Cerebellar cortex (tissue), 1 donor: ENCODE data around the gene ZRANB1.
A peak's percentile ranks its signal among the peaks of the same experiment; 100 is the strongest.
"Not testable (repeated sequence)": the region's sequence is repeated elsewhere in the genome, so short reads cannot be mapped to it uniquely, and the experiment has no call there.

Experiments used
- DNase-seq: peaks from one replicate; pipeline ENCODE4 v3.0.0-alpha.2; 2015; ENCODE audit warnings: low spot score

ZRANB1 gene

DNA sequence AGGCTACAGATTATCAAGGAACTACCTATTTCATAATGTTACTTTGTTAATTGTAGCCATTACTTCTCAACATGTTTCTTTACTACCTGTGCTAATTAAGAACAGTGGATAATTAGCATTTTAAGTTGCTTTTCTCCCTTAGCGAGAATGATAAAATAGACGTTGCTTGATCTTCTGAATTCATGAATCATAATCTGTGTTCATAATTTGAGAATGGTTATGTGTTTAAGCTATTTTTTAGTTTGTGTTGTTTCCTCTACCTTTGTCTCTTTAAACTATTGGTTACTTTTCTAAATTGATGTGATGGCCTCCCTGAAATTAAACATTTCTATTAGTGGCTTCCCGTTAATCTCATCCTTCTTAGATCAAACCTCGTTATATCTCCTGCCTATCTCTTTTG lies at the start of gene ZRANB1:
Gene ZRANB1, plus strand, starts transcription at position 301 of the 400 bp plus-strand sequence. CDS start 371 bp downstream, outside the sequence.
- no peak for DNase-seq

DNA sequence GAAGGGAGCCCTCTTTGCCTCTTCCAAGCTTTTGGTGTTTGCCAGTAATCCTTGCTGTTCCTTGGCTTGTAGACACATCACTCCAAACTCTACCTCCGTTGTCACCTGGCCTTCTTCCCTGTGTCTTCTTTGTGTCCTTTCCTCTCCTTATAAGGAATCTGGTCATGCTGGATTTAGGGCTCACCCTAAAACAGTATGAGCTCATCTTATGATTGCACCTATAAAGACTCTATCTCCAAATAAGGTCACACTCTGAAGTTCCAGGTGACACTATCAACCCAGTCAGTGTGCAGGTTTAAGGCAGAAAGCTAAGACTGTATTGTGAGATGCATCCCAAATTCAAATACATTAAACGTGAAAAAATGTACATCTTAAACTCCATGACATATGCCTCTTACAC lies 49.0 kb upstream of the ZRANB1 start:
- no peak for DNase-seq

DNA sequence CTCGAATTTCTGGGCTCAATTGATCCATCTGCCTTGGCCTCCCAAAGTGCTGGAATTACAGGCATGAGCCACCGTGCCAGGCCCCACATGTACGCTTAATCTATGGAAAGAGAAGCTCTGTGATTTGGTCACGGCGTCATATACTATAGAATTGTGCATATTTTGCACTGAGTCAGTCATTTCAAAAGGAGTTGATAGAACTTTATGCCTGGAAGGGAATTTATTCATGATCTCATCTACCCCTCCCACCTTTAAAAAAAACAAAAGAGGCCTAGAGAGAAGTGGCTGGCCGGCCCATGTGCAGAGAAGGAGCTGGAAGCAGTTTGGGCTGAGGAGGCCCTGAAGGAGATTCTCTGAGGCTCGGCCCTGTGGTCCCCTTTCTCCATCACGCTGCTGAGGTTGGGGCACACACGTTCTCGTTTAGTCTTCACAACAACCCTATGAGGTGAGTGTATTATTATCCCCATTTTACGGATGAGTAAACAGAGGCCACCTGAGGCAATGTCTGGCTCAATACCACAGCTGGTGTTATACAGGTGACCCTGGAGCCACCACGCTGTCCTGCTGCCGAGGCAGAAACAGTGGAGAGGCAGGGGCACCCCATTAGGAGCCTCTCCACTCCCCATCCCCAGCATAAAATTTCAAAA lies 47.2 kb upstream of the ZRANB1 start:
- no peak for DNase-seq

DNA sequence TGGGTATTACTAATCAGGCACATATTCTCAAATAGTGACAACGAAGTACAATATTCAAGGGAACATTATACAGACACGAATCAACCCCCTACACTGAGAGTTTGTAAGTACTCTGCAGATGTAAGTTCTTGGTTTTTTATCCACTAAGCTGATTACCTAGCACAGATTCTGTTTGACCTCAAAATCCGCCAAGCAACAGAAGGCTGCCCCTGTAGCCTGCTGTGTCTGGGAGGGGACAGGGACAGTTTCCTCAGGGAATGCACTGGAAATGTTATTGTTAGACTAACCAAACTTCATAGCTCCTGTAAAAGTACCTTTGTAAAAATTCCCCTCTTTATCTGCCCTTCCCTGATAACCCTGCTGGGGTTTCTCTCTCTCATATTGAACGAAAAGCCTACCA lies 45.2 kb upstream of the ZRANB1 start:
- peak; percentile 65 for DNase-seq

DNA sequence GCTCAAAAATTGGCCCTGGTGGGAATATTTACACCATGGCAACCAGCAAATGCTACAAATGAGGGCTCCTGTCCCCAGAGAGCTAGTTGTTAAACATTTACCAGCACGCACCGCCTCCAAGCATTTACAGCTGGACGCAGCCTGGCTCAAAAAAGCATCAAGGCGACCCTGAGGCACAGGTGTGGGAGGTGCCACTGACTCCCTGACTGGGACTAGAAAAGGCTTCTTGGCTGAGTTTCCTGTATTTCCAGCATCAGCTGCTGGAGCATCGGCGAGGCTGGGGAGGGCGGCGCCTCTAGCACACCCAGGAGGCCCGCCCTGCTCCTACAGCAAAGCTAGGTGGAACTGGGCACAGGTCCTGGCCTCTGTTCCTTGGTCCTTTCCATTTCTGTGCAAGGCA lies 43.5 kb upstream of the ZRANB1 start:
- no peak for DNase-seq

DNA sequence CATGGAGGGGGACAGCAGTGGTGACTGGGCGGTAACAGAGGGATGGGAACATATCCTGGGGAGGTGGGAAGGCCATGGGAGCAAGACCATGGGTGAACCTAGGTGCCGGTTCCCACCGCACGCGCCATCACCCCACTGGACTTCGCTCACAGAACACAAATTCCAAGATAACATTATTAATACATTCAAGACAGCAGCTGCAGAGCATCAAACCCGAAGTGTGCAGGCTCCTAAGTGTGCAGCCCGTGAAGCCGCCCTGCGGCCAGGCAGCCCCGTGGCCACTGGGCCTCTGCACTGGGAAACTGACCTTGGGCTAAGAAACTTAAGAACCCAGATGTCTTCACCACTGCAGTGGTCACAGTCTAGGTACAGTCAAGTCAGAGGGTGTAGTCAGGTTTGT lies 42.8 kb upstream of the ZRANB1 start:
- DNase-seq = no peak

DNA sequence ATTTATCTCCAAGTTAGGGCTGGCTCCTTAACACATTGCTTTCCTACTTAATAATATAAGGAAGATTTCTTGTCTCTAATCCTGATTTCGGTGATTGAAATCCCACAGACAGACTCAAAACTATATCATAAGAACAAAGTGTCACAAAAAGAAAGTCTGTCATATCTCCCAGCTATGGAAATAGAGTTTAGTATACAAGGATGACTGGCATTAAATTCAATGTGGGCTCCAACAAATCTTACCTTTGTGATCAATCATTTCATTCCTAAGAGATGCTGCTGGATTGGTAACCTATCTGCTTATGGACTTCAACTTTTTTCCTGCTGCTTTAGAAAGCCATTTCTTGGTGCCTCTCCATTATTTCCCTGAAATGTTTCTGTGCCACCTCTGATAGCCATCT lies 39.5 kb upstream of the ZRANB1 start:
- DNase-seq = no peak

DNA sequence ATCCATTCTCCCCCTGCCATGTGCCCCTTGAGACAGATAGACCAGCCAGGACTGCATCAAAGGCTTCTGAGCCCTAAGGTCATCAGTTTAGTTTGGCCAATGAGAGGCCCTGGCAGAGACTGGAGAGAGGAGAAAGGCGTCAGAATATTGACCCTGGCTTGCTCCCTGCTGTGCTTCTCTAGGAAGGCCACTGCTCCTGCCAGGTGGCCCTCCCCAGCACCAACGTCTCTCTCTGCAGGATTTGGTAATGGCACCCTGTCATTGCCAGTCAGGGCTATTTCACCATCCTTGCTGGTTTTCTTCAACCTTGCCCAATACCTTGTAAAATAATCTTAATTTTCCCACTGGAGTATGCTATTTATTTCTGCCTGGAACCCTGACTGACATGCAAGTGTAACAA lies 38.8 kb upstream of the ZRANB1 start:
- no peak for DNase-seq

DNA sequence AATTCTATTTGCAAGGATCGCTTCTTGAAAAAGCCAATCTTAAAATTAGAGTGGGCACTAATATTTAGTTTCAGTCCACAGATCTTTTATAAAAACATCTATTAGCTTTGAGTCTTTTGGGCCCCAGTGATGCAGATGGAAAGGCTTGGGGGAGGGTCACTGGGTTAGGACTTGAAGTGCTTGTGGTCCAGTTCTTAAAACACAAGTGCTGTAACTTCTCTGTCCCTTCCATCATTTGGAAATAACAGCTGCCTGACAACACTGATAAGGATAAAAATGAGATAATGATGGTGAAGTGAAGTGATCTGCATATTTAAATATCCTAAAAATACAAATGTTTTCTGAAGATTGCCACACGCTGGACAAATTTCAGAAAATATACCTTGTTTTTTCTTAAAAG lies 37.1 kb upstream of the ZRANB1 start:
- no peak for DNase-seq

DNA sequence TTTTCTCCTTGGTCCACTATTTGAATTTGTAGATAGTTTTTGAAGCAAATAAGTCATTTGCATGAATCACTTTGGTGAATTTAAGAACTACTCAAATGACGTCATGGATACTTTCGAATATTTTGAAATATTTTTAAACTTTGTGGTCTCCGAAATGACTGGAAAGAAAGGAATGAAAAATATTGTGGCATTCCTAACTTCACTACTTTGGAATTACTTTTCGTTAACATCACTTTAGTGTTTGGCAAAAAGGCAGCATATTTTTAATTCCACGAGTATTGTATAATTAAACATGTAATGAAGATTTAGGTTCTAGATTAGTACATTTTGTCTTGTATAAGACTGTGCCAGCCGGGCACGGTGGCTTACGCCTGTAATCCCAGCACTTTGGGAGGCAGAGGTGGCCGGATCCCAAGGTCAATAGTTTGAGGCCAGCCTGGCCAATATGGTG lies 35.3 kb upstream of the ZRANB1 start:
- no peak for DNase-seq

DNA sequence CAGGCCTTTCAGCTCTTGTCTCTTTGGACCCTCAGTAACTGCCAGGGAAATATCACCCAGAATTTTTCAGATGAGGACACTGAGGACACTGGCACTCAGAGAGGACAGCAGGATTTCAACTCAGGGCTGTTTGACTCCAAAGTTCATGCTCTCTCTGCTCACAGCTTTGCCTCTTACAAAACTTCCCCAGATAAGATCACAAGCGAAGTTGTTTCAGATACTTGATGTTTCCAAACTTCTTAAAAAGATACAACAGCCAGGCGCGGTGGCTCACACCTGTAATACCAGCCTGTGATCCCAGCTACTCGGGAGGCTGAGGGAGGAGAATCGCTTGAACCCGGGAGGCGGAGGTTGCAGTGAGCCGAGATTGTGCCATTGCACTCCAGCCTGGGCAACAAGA lies 32.4 kb upstream of the ZRANB1 start:
- DNase-seq = no peak

DNA sequence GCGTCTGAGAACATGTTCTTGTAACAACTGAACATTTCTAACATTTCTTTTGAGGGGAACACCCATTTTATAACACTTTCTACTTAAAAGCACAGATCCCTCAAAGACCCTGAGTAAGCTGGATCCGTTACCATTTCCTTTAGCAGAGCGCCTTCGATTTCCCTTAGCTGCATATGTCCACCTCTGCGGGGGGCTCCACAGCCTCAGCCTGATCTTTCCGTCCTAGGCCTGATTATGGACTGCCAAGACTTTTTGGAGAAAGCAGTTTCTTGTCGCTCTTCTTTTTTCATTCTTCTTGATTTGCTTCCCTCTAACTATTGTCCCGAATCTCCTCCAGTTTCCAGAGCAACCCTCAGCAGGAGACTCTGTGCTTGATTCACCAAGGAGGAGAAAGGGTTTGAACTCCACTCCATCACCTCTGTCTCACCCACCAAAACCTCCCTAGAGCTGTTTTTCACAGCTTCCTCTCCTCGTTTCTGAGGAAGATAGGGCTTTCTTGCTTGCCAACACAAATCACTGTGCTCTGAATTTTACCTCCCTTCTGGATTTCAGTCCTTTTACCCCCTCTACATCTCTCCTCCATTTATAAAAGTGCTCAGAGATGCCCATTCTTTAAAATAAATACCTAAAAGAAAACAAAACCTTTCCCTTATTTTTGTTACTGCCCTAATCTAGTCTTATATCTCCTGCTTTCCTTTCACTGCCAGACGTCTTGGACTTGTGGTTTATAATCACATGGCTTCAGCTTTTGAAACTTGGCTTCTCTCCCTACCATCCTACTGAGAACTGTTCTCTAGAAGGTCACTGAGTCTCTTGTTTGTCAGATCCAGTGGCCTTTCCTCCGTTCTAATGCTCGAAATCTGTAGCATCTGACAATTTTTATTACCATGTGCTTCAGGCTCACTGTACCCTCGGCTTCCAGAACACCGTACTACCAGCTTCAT lies 30.5 kb upstream of the ZRANB1 start:
- DNase-seq = peak; percentile 81

DNA sequence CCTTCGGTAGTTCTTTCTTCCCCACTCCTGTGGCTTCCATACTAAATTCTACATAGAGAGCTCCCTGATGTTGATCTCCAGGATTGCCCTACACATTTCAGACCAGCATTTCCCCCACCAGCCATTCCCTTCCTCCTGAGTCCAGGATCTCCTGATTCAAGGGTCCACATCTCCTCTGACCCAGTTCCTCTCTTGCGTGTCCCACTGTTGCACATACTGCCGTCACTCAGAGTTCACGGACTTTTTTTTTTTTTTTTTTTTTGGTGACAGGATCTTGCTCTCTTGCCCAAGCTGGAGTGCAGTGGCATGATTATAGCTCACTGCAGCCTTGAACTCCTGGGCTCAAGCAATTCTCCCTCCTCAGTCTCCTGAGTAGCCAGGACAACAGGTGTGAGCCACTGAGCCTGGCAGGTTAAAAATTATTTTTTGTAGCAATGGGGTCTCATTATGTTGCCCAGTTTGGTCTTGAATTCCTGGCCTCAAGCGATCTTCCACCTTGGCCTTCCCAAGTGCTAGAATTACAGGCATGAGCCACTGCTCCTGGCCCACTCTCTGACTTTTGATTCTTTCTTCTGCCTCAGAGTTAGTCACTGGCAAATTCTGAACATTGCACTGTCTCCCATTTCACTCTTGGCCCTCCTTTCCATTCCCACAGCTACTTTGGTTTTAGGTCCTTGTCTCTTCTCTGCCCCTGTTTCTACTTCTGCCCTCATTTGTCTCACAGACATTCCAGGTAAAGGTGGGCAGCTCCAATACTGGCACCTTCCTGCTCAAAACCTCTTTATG lies 29.6 kb upstream of the ZRANB1 start:
- no peak for DNase-seq

DNA sequence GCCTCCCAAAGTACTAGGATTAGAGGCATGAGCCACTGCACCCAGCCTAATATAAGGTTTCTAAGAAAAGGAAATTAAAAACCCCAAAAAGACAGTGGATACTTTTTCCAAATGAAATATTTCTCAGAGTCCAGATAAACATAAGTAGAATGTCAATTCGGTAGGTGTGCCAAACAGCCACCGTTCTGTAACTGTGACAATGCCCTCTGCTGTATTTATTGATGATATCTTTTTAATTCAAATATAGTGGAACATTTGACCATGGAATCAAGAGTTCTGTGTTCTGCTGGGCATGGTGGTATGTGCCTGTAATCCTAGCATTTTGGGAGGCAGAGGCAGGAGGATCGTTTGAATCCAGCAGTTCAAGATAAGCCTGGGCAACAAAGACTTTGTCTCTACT lies 28.8 kb upstream of the ZRANB1 start:
- DNase-seq = no peak

DNA sequence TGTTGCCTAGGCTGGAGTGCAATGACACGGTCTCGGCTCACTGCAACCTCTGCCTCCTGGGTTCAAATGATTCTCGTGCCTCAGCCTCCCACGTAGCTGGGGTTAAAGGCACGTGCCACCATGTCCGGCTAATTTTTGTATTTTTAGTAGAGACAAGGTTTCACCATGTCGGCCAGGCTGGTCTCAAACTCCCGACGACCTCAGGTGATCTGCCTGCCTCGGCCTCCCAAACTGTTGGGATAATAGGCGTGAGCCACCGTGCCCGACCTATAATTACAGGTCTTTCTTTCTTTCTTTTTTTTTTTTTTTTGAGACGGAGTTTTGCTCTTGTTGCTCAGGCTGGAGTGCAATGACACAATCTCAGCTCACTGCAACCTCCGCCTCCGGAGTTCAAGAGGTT lies 27.5 kb upstream of the ZRANB1 start:
- DNase-seq = not testable (repeated sequence)

DNA sequence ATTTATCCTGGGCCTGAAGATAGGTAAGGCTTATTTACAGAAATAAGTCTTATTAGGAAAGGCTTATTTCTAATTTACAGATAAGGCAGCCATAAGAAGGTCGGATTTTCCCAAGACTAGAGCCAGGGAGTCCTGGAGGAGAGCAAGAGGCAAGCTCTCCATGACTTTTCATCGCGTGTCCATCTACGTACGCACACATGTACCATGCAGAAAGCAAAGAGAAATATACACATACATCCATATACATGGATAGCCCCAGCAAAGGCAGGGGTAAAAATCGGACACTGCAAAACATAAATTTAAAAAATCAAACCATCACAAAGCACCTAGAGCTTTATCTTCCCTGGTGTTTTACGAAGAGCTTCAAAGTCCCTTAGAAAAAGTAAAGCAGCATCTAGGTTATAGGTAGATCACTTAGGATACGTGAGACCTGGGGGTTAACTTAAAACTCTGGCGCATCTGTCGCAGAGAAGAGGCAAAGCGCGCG lies 25.8 kb upstream of the ZRANB1 start:
- no peak for DNase-seq

DNA sequence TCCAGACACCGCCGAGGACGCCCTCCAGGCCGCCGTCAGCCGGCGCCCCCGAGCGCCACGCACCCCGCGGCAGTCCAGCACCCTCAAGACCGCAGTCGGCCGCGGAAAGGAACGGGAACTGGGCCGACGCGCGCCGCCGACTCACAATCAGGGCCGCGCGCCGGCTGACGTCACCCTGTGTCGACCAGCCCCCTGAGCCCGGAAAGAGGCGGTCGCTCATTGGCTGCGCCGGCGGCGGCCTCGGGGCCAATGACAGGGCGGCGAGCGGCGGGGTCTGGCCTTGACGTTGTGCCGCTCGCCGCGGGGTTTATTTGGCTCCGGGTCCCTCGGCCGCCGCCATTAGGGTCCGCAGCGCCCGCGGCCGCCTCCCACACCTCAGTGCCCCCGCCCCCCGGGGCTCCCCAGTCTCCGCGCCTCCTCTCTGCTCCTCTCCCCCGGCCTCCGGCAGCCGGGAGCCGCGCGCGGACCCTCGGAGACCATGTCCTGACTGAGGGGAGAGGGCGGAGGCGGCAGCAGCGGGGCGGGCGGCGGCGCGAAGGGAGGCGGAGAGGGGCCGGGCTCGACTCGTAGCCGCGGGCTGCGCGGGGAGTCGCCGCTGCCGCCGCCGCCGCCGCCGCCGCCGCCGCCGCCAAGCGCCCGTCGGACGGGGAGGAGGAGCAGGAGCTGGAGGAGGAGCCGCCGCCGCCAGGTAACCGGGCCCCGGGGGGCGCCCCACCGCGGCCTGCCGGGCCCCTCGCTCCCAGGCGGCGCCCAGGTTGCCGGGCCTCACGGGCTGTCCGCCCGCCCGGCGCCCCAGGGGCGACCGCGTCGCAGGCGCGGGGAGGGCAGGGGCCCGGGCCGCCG lies 25.1 kb upstream of the ZRANB1 start:
- peak; percentile 93 for DNase-seq

DNA sequence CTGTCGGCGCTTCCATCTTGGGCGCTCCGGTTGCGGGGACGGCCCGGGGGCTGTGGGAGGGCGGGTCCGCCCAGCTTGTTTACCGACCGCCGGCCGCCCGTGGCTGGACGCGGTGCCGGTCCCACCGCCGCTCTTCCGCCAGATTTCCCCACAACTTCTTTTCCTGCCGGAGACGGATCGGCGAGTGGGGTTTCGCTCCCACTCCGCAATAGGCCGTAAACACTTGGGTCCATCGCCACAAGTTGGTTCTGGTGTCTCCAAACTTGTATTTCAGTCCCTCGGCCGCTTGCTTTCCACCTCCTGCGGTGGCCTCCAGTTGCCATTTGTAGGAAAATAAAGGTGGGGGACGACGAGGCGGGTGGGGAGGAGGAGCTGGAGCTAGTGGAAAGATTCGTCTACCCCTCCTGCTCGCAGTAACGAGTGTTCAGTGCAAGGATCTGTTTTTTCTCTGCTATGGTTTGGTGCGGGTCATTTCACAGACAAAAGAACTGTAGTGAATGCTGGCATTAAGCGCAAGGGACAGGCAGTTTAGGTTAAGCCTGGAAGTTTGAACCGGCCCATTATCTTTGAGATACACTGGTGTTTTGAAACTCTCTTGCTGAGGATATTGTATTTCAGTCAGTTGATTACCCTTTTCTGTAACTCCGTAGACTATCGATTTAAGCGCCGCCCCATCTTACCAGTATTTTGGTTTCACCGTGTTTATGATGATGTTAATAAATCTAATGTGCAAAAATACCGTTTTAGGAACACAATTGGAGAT lies 24.3 kb upstream of the ZRANB1 start:
- DNase-seq = peak; percentile 51

DNA sequence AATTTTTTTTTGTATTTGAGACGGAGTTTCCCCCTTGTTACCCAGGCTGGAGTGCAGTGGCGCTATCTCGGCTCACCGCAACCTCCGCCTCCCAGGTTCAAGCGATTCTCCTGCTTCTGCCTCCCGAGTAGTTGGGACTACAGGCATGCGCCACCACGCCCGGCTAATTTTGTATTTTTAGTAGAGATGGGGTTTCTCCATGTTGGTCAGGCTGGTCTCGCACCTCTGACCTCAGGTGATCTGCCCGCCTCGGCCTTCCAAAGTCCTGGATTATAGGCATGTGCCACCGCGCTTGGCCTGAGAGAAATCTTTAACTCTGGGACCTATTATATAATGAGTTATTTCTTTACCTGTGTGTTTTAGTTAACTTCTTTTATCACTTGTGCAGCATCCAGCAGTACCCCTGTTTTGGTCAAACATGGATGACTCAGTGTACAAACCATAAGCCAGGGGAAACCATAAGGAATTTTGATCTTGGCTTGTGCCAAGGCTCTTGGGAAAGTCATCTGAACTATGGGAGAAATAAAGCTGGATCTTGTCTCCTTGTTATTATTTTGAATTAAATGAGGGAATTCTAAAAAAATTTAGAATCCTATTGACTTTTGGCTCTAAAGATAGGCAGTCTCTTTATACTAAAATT lies 23.6 kb upstream of the ZRANB1 start:
- no peak for DNase-seq

DNA sequence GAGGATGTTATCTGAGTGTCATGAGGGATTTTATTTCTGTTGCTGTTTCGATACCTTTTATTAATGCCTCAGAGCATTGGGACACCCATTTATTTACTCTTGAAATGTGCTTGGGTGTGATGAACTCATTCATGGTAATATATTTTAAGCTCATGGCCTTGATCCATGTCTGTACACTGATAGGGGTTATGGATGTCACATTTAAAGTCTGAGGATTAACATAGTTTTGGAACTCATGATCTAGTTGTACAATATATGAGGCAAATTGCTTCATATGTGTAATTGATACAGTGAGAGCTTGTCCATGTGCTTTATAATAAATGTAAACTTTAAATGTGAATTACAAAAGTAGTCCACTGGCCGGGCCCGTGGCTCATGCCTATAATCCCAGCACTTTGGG lies 23.0 kb upstream of the ZRANB1 start:
- DNase-seq = no peak
